HG02981 (cell line): ENCODE data around the gene NT5E.
A peak's percentile ranks its signal among the peaks of the same experiment; 100 is the strongest.

Experiments
- ATAC-seq: cut with Tn5 transposase; IDR thresholded peaks from one replicate; pipeline ENCODE4 v1.9.1; 2021; ENCODE audit warnings: mild to moderate bottlenecking, moderate library complexity; ENCODE audit not compliant: unreplicated experiment

The NT5E gene

DNA sequence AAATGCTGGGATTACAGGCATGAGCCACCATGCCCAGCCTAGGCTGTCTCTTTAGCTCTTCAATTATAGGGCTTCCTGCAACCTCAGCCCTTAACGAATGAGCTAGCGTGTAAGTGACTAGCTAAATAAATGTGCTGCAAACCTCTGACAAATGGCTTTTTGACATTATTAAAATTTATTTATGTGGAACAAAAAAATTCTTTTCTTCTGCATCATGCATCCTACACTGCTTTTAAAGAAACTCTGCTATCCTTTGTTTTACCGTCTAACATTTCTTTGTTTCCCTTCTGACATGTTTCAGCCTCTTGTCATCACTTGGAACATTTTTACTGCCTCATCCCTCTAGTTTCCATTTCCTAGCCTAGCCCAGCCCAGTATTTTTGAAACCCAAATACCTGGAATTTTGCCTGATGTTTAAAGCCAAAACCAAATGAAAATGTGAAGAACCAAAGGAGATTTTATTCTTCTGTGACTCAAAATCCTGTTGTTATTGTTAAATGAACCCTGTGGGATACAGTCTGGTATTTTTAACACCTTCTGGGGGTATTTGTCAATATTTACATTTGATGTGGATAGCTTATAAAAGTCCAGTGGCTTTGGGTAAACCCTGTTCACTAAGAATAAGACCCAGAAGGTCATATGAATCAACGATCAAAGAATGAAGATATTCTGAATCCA lies 9.5 kb downstream of the NT5E start:
- no peak for ATAC-seq

DNA sequence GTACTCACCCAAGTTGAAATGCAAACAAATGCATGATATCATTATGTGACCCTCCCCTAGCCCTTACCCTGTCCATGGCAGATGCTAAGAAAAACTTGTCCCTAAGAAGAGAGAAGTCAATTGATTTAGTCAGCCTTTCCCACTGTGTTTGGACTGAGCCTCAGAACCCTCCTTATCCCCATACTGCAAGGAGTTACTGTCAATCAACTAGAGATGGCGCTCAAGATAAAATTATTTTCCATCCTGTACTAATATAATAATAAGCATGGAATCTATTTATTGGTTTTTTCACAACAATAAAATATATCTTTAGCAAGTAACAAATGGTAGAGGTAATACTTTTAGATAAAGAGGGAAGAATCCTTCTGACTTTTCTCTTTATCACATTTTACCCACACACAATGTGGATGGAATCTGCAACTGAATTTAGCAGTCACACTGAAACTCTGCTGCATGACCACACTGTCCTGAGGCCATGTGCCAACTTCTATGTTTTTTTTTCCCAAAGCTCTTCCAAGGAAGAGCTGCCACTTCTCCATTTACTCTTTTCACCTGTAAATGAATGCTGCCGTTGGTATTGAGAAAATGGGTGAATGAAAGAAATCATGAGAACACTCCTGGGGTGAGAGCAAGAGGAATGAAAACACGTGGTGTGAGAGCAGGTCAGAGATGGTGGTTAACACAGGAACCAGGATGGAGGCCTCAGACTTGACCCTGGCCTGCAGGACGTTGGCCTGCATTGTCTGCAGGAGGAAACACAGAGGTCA lies 10.5 kb downstream of the NT5E start:
- ATAC-seq, result no peak

DNA sequence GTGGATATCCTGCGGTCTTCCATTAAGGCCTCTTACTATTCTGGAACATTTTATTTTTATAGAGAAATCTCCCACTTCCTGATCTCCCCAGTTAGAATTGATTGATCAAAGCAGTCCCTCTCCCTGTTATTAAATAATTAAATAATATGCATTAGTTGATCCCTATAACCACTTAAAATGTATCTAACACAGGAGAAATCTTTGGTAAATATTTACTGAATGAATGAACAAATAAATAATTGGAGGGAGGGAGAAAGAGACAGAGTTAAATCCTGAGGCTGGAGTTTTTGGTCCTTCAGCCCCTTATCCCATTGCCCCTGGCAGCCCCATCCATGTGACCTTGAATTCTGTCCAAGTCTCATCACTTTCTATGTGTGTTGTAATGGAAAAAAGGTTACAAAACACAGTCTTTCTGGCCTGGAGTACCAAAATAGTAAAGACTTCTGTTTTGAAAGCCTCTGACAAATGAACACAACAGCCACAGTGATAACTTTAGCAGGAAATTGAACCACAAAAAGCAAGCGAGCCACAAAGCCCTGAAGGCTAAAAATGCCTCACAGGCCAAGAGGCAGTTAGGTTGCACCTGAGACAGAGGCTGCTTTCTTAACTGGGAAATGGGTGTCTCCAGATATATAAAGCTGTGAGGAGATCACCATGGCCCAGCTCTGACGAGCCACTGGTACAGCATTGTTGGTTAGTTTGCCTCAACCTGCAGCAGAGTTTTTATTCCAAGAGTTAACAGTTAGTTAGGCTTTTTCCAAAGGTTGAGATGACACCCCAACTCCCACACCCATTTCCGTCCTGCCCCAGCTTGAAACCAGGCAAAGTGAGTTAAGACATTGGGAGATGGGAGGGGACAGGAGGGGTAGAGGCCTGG lies 11.3 kb downstream of the NT5E start:
- ATAC-seq, result peak; percentile 76

DNA sequence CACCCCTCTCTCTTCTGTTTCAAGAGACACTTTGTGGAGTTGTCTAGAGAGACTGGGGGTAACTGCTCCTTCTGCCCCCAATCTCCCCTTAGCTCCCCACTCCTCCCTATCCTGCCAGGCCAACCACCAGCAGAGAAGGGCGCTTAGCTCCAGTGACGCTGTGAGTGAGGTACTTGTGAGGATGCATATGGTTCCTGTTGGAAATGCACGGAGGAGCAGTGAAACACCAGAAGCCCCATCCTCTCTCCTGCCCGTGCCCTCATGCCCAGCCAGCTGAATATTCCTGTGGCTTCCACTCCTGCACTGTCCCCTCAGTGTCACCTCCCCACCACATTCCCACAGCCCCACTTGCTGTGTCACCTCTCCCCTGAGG lies 11.9 kb downstream of the NT5E start:
- no peak for ATAC-seq

DNA sequence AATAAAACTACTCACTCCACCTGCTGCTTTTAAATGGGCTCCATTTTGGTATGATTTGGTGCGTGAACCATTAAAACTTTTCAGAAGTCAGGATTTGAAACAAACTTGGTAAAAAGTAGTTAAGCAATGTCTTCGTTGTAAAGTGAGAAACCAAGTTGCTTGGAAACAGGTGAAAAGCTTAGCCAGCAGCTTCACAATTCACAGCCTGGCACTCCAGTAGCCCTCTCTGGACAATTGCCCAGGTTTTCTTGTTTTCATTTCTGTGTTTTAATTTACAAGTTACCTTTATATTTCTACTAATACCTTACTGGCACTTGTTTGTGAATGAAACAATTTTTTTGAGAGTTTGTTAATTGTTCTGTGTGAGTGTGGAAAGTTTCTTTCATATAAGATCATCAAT lies 12.8 kb downstream of the NT5E start:
- no peak for ATAC-seq

DNA sequence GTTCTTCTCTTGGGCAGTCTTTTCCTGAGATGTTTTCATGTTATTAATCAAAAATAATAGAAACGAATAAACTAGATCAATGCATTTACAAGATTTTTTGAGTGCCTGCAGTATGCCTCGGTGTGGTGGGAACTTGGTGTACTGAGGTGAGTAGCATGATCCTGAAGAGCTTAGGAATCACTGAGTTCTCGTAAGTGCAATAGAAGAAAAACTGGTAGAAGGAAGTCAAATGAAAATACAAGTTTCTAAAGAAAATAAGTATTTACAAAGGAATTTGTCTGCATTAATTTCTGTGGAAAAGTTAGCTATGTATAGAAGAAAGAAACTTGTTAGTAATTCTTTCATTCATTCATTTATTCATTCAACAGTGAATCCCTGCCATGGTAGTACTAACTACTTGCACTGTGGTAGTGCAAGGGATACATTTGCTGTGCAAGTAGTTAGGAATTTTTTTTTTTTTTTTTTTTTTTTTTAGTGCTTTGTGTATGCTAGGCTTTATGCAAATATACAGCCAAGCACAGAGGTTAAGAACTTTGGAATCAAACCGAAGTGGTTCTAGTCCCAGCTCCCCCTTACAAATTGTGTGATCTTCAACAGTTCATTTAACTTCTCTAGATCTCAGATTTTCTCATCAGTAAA lies 13.9 kb downstream of the NT5E start:
- no peak for ATAC-seq

DNA sequence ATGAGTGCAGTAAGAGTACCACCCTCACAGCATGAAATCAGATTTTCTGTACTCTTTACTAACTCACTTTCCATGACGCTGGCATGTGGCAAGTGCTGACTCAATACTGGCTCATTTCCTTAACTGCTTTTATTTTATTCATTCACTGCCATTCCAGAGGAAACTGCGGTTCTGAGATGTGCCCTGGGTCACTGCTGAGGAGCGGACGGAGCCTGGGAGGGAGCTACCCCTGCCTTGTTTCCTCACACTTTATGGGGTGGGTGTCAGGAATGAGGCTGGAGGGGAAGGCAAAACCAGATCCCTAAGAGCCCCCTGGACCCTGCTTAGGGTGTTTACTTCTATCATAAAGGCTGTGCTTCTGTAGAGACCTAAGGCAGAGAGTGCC lies 14.4 kb downstream of the NT5E start:
- no peak for ATAC-seq

DNA sequence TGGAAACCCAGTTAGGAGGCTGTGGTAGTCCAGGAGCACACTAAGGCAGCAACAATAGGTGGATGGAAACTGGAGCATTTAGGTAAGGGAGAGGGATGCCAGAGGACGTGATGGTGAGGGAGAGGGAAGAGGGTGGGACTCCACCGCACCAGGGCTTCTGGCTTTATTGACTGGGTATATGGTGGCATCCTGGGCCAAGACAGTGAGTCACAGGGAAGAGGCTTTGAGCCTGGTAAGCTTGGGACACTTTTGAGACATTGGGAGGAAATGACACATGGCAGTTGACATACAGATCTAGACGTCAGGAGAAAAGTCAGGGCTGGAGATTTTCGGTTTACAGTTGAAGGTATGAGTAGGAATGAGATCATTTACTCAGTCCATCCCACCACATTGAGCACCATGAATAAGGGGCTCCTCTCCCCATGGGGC lies 14.9 kb downstream of the NT5E start:
- ATAC-seq, result no peak

DNA sequence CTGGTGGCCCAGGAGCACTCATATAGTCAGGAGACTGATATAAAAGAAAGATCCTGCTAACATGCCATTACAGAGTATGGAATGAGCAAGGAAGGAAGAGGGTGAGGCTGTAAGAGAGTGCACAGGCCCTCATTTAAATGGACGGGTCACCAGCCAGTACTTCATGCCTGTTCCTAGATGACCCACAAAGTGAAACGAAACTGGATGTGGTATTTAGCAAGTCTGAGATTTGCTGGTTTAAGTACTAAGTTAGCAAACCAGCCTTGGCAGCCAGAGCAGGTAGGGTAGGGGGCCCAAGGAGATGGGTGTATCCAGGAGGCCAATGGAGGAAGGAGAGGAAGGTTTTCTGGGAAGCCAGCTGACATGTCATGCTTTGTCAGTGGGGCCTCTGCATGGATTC lies 15.9 kb downstream of the NT5E start:
- ATAC-seq, result peak; percentile 47

DNA sequence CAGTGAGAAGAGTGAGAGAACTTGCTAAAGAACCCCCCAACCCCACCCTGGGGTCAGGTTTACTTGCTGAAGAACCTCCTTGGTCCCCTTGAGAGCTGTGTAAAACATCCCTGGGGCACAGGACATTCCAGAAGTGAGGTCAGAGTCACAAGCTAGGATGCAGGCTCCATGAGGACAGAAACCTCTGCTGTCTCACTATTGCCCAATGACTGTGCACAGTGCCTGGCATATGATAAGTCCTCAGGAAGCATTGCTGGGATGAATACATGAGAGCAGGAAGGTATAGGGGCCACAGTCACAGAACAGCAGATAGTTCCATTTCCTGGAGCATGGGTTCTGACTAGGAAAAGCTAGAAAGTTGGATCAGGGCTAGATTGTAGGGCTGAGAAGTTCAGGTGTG lies 18.4 kb downstream of the NT5E start:
- no peak for ATAC-seq

DNA sequence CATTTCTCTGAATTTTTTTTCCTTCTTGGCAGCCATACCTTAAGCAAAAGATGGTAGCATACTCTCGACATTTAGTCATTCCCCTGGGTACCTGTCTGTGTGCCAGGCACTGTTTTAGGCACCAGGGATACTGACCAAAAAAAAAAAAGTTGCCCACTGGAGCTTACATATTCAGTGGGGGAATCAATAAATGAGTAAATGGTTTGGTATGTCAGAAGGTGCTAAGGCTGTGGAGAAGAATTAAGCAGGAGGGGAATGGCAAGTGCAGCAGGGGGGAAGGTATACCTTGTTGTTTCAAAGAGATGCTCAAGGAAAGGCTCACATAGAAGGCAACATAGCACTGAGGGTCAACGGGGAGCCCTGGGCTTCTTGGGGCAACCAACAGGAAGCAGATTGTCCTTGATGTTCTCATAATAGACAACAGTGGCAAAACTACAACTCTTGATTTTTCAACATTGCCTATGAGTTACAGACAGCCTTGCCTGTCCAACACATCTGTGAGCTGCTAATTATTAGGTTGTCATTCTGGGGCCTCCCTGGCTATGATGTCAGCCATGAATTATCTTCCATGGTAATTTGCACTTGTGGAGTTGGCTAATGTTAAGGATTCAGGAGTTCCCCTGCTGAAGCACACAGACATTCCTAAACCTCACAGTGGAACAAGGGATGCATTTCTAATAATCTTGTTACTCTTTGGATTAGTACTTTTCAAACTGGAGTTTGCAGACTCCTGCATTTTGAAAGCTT lies 19.6 kb downstream of the NT5E start:
- ATAC-seq, result no peak

DNA sequence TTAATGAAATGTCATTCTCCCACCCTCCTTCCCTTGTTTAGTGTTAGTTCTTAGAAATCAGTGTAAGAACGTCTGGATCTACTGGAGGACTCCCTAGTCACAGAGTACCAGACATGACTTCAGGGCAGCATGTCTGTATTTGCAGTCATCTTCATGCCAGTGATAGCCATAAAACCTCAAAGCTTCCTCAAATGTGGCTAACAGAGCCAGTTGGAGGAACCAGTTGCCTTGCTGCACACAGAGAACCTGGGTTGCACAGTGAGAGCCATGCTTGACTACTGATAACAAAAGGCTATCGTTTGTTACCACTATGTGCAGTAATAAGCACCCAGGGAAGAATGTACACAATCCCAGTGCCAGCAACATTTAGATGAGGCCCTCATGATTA lies 20.1 kb downstream of the NT5E start:
- no peak for ATAC-seq

DNA sequence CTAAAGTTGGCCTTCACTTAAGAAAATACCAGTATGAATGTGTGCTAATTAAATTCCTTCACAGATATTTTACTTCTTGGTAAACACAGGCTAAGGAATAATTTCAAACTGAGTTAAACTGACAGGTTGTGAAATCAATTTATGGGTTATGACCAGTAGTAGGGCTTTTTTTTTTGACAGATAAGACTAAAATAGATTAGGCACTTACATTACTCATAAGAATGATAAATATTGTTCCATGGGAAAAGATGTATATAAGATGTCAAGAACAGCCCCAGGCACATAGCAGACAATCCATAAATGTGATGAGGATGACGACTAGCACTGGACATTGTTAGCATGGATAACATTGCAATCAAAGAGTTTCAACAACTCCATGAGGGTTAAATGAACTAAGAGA lies 22.9 kb downstream of the NT5E start:
- no peak for ATAC-seq

DNA sequence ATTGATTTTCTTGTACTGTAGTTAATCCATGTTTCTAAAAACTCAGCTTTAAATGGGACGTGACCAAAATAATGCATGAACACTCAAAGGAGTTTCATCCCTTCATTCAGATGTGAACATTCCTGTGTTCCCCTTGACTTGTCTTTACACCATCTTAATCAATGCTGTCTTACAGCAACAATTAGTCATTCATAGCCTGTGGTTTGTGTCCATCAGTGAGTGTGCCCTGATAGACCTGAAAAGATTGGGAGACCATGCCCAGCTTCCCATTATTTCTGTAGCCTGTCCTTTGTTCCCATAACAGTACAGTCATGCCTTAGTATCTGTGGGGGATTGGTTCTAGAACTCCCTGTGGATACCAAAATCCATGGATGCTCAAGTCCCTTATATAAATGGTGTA lies 23.9 kb downstream of the NT5E start:
- ATAC-seq, result no peak

DNA sequence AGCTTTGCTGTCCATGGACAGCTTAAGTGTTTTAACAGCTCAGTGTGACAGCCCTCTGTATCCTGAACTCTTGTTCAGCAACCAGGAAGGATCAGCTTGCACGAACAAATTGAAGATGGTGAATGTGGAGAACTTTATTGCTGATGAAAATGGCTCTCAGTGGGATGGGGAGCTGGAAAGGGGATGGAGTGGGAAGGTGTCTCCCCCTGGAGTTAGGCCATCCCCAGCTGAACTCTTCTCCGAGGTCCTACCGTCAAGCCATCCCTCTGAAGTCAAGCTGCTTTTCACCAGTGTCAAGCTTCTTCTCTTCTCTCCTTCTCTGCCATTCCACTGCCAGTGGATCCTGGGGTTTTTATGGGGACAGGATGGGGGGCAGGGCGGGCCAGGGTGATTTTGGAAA lies 26.6 kb downstream of the NT5E start:
- ATAC-seq, result no peak

DNA sequence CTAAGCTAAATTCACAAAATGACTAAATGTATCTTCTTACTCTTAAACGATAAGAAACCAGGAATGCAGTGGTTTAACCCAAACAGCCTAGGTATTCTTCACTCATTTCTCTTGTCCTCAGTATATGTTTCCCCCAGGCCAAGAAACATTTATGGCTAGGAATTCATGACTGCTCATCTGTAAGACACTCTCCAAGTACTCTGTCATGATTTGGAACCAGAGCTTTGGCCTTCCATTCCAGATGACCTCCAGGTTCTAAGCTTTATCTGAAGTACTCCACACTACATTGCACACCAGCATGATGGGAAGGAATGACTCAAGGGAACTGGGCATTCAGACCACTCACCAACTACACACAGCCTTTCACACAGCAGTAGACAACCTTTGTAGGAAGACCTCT lies 29.3 kb downstream of the NT5E start:
- no peak for ATAC-seq

DNA sequence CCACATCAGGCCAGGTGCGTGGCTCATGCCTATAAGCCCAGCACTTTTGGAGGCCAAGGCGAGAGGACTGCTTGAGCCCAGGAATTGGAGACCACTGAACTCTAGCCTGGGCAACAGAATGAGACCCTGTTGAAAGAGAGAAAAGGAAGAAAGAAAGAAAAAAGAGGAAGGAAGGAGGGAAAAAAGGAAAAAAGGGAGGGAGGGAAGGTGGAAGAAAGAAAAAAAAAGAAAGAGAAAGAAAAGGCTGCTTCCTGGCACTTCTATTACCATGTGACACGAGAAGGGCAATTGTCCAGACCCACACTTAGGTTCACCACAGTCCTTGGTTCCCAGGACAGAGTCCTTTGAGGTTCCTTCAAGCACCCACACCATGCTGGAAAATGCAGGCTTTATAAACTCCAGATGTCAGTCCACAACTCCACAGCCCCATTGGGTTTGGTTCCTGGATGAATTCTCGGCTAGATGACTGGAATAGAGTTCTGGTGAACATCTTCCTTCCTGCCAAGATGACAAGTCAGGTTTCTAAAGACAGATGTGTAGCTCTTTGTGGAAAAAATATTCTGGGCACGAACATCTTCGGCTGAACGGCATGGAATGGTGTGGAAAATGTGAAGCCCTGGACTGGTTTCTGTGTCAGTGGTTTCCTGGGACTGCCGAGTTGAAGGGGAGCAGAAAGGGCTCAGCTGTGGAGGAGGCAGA lies 32.5 kb downstream of the NT5E start:
- ATAC-seq, result peak; percentile 8

DNA sequence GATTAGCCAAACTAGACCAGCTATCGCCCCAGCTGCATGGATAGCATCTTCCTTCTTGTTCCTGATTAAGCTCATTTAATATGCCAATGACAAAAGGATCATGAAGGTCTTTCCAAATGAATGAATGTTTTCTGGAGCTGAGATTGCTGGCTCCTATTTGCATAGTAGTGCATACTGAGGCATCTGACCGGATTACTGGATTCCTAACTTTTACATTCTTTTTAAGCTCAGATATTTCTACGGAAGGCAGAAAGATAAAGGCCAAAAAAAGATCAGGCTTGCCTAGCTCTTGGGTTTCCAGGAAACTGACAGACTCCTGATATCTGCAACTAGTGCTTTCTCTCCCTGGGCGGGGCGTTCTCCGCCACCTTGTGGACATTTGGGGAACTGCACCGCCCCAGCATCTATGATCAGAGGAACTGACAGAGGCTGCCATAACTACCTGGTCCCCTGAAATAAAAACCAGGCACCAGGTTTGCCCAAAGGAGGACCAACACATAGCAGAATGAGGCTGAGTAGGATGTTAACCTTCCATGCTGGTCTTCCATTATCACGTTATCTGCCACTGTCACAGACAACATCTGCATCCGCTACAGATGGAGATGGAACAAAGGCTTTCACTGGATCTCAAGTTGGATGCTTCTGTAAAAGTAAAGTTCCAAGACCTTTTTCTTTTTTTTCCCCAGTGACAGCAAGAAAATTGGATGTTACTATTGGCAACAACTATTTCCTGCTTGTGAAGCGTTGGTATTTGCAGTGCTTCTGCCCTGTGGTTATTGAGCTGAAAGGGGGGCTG lies 33.2 kb downstream of the NT5E start:
- ATAC-seq, result peak; percentile 90

DNA sequence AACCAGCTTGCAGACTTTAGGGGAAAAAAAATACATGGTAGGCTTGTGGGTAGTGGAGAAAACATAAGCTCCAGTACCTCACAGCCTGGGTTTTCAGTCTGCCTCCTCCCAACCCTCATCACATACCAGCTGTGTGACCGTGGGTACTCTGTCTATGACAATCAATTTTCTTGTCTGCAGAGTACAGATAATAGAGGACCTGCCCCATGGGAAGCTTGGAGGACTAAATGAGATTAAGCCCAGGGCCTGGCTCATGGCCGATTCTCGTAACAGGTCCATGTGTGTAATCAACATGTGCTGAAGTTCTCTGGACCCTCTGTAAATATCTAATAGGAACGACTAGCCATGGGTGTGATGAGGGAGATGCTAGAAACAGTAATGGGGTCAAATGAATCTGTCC lies 34.0 kb downstream of the NT5E start:
- ATAC-seq, result no peak
